Type B pancreatic cell (in vitro differentiated cells): ENCODE results near the gene CDH19. TPM values are rescaled to one million over a fixed set of nuclear protein-coding genes. Genes with fewer than 3 reads are reported as not detected.

Experiments used
- DNase-seq: peaks from one replicate; pipeline ENCODE4 v3.0.0; 2021; ENCODE audit warnings: mixed read lengths; ENCODE audit not compliant: unreplicated experiment; ENCODE audit errors: extremely low spot score
- H3K27ac Mint-ChIP-seq: 2 replicates; pipeline ENCODE4 v1.8.0; 2021; ENCODE audit warnings: mild to moderate bottlenecking, mixed read lengths
- H3K27me3 Mint-ChIP-seq: 2 replicates; pipeline ENCODE4 v1.8.0; 2021; ENCODE audit warnings: mixed read lengths
- H3K36me3 Mint-ChIP-seq: 2 replicates; pipeline ENCODE4 v1.8.0; 2021; ENCODE audit warnings: mixed read lengths
- H3K4me1 Mint-ChIP-seq: one replicate; pipeline ENCODE4 v1.8.0; 2021; ENCODE audit warnings: mixed read lengths; ENCODE audit not compliant: unreplicated experiment
- H3K4me3 Mint-ChIP-seq: 2 replicates; pipeline ENCODE4 v1.8.0; 2021; ENCODE audit warnings: mild to moderate bottlenecking, mixed read lengths
- H3K9me3 Mint-ChIP-seq: 2 replicates; pipeline ENCODE4 v1.8.0; 2021; ENCODE audit warnings: mixed read lengths
- CTCF ChIP-seq: fragments of 200-600 bp; sonication (generic); conservative IDR thresholded peaks from 2 replicates; pipeline ENCODE4 v1.5.0; 2021; ENCODE audit warnings: antibody characterized with exemption, mild to moderate bottlenecking
- total RNA-seq: library from RNA; stranded (reverse); gene quantifications from 2 replicates; pipeline ENCODE4 v1.2.1, GENCODE V29; 2021; ENCODE audit warnings: low replicate concordance

The CDH19 gene
- total RNA-seq, 1 donor from 2014 or later, result 0.36 TPM

GRCh38 chr18:66564236-66564635, 39.7 kb downstream of the CDH19 start:
- no peak for TF ChIP-seq CTCF
- Mint-ChIP-seq H3K4me1 (no peaks in the 10 kb centered on the region), H3K27ac (no peak overlapping the region), H3K4me3 (no peak overlapping the region), H3K9me3 (no peaks in the 10 kb centered on the region), H3K36me3 (no peaks in the 10 kb centered on the region), H3K27me3 (no peaks in the 10 kb centered on the region)
- DNase-seq, result no peak

GRCh38 chr18:66562279-66562678, 41.6 kb downstream of the CDH19 start:
- H3K4me3 Mint-ChIP-seq, result no peak overlapping the region
- H3K9me3 Mint-ChIP-seq, result no peaks in the 10 kb centered on the region
- DNase-seq, result no peak
- no peaks in the 10 kb centered on the region for H3K4me1 Mint-ChIP-seq
- no peaks in the 10 kb centered on the region for H3K36me3 Mint-ChIP-seq
- no peaks in the 10 kb centered on the region for H3K27me3 Mint-ChIP-seq
- TF ChIP-seq CTCF, result no peak
- no peak overlapping the region for H3K27ac Mint-ChIP-seq

GRCh38 chr18:66560094-66560493, 43.8 kb downstream of the CDH19 start:
- TF ChIP-seq CTCF, result peak; percentile 69
- Mint-ChIP-seq H3K4me1 (no peaks in the 10 kb centered on the region), H3K27ac (no peak overlapping the region), H3K9me3 (no peaks in the 10 kb centered on the region), H3K36me3 (no peaks in the 10 kb centered on the region), H3K27me3 (peaks cover 2% of the 10 kb centered on the region), H3K4me3 (no peak overlapping the region)
- DNase-seq, result no peak

- Mint-ChIP-seq H3K27ac (no peak overlapping the region), H3K9me3 (no peaks in the 10 kb centered on the region), H3K27me3 (peaks cover 2% of the 10 kb centered on the region), H3K36me3 (no peaks in the 10 kb centered on the region), H3K4me1 (no peaks in the 10 kb centered on the region), H3K4me3 (no peak overlapping the region)
- TF ChIP-seq CTCF, result no peak
- no peak for DNase-seq
Measured at GRCh38 chr18:66558773-66559172, 45.1 kb downstream of the CDH19 start.

- Mint-ChIP-seq H3K4me3 (no peak overlapping the region), H3K4me1 (no peaks in the 10 kb centered on the region), H3K27me3 (peaks cover 2% of the 10 kb centered on the region), H3K36me3 (no peaks in the 10 kb centered on the region), H3K27ac (no peak overlapping the region), H3K9me3 (no peaks in the 10 kb centered on the region)
- TF ChIP-seq CTCF, result no peak
- DNase-seq, result no peak
Measured at GRCh38 chr18:66557091-66557490, 46.8 kb downstream of the CDH19 start.

GRCh38 chr18:66555585-66555984, 48.3 kb downstream of the CDH19 start:
- no peak overlapping the region for H3K4me3 Mint-ChIP-seq
- no peaks in the 10 kb centered on the region for H3K36me3 Mint-ChIP-seq
- no peak for DNase-seq
- H3K4me1 Mint-ChIP-seq, result no peaks in the 10 kb centered on the region
- TF ChIP-seq CTCF, result no peak
- no peaks in the 10 kb centered on the region for H3K9me3 Mint-ChIP-seq
- H3K27ac Mint-ChIP-seq, result no peak overlapping the region
- H3K27me3 Mint-ChIP-seq, result peaks cover 2% of the 10 kb centered on the region
